Gastrocnemius medialis (tissue), 4 donors: ENCODE results near the gene ATP6AP1. TPM values are rescaled to one million over a fixed set of nuclear protein-coding genes. Genes with fewer than 3 reads are reported as not detected.

Experiments
- ATAC-seq, 2 donors: fragments of 150-250 bp; one replicate each; pipeline ENCODE4 v1.9.1; 2016
- DNase-seq, 2 donors: peaks; one replicate each; pipeline ENCODE4 v3.0.0-alpha.2; 2019
- H3K27ac ChIP-seq, 4 donors: fragments of 200-600 bp; sonication (generic); 1 replicate in 1 of 4; 2 replicates in 3 of 4; pipeline ENCODE4 v1.5.1; 2016 to 2018; ENCODE audit warnings: mild to moderate bottlenecking in 2 of 4, moderate library complexity in 1 of 4
- H3K27me3 ChIP-seq, 3 donors: fragments of 200-600 bp; sonication (generic) in 2 of 3; 1 replicate in 1 of 3; 2 replicates in 2 of 3; pipeline versions ENCODE4 v1.5.1 to v1.6.0; 2016 to 2019; ENCODE audit warnings: mild to moderate bottlenecking in 1 of 3, moderate library complexity in 1 of 3
- H3K36me3 ChIP-seq, 2 donors: fragments of 200-600 bp; sonication (generic) in 1 of 2; one replicate each; pipeline ENCODE4 v1.5.1; 2017 to 2018
- H3K4me1 ChIP-seq, 2 donors: fragments of 200-600 bp; sonication (generic) in 1 of 2; one replicate each; pipeline ENCODE4 v1.5.1; 2016 to 2017; ENCODE audit warnings: mild to moderate bottlenecking in 2 of 2
- H3K4me3 ChIP-seq, 4 donors: fragments of 200-600 bp; sonication (generic) in 3 of 4; 1 replicate in 1 of 4; 2 replicates in 3 of 4; pipeline ENCODE4 v1.5.1; 2016 to 2019; ENCODE audit warnings: mild to moderate bottlenecking in 2 of 4
- H3K9me3 ChIP-seq, 3 donors: fragments of 200-600 bp; sonication (generic) in 2 of 3; 1 replicate in 1 of 3; 2 replicates in 2 of 3; pipeline ENCODE4 v1.5.1; 2016 to 2019
- CTCF ChIP-seq, 5 experiments: fragments of 450-650 bp in 3 of 5; fragments of 200-600 bp in 2 of 5; sonication (generic) in 2 of 5; IDR thresholded peaks in 4 of 5; conservative IDR thresholded peaks in 1 of 5; 1 replicate in 4 of 5; 2 replicates in 1 of 5; pipeline ENCODE4 v1.5.1; 2016 to 2019; ENCODE audit warnings: antibody characterized with exemption in 5 of 5, mild to moderate bottlenecking in 3 of 5, moderate library complexity in 3 of 5
- POLR2A ChIP-seq, 2 donors: fragments of 450-650 bp; IDR thresholded peaks; one replicate each; pipeline ENCODE4 v1.6.1; 2017; ENCODE audit warnings: antibody characterized with exemption in 2 of 2, mild to moderate bottlenecking in 2 of 2, moderate library complexity in 2 of 2
- in situ Hi-C, 4 donors: fragments of 200-750 bp; cut with MboI; loops; one replicate each; pipeline versions ENCODE4 v1.15.0 to v1.8.0; 2017; ENCODE audit warnings: low sequenced_read_pairs in 4 of 4
- intact Hi-C: fragments of 100-400 bp; cut with DNase I; formaldehyde crosslinking; loops from one replicate; pipeline ENCODE4 v1.15.1; 2023; ENCODE audit warnings: low total_unique reads
- total RNA-seq, 4 donors: library from RNA; depleted of rRNA; stranded (reverse); fragments of >200 nt; gene quantifications; one replicate each; pipeline versions ENCODE4 v1.1.0 to v1.2.3, GENCODE V29; 2016

Gene ATP6AP1
- total RNA-seq, 4 donors from 2014 or later = 16.7 to 37.8 (median 26.2) TPM

GRCh38 chrX:154478728-154479622 is 50.5 kb downstream of the ATP6AP1 start, which contains the start of gene LAGE3:
Gene LAGE3, minus strand, starts transcription at chrX:154479281. Its CDS starts 366 bp downstream, at chrX:154478915.
- Histone ChIP-seq H3K36me3 (no peaks in the 10 kb centered on the region), H3K27ac (peak within 1 kb of the TSS; percentile 88 to 94 (median 92)), H3K9me3 (no peaks in the 10 kb centered on the region), H3K4me3 (peak within 1 kb of the TSS; percentile 58 to 70 (median 62)), H3K27me3 (no peaks in the 10 kb centered on the region), H3K4me1 (peaks cover 3 to 8% of the 10 kb centered on the region in 2 donors)
- in situ Hi-C loops = no loop called here
- ATAC-seq (peak; percentile 89 to 93), DNase-seq (peak; percentile 82 to 91)
- TF ChIP-seq POLR2A (IDR thresholded peaks at IDR 0.05) = peak; percentile 66 to 67
- TF ChIP-seq CTCF (IDR thresholded peaks at IDR 0.05 in 4 of 5, conservative IDR thresholded peaks at IDR 0.05 in 1 of 5) = no peak
- intact Hi-C loops = loop anchor here (1.0 to 2.0 kb wide), 2 partner anchors 35 to 38 kb away; partner anchors contain the start of genes FAM3A and FAM50A

GRCh38 chrX:154481195-154481594 is 52.7 kb downstream of the ATP6AP1 start:
- H3K27me3 ChIP-seq = no peaks in the 10 kb centered on the region
- no peaks in the 10 kb centered on the region for H3K9me3 ChIP-seq
- DNase-seq (no peak), ATAC-seq (no peak)
- intact Hi-C loops = no loop called here
- no peak for TF ChIP-seq CTCF (IDR thresholded peaks at IDR 0.05 in 4 of 5, conservative IDR thresholded peaks at IDR 0.05 in 1 of 5)
- no peak for TF ChIP-seq POLR2A (IDR thresholded peaks at IDR 0.05)
- H3K36me3 ChIP-seq = no peaks in the 10 kb centered on the region
- H3K4me1 ChIP-seq = peaks cover 17 to 27% of the 10 kb centered on the region in 2 donors
- in situ Hi-C loops = no loop called here
- peak overlapping the region in 1 of 4 donors; percentile 57 for H3K27ac ChIP-seq
- no peak overlapping the region for H3K4me3 ChIP-seq

- in situ Hi-C loops (no loop called here), intact Hi-C loops (no loop called here)
- ATAC-seq (no peak), DNase-seq (no peak)
- peak overlapping the region in 3 of 4 donors; percentile 50 to 91 (median 57) for H3K27ac ChIP-seq
- H3K27me3 ChIP-seq = no peaks in the 10 kb centered on the region
- no peak overlapping the region for H3K4me3 ChIP-seq
- peaks cover 17 to 31% of the 10 kb centered on the region in 2 donors for H3K4me1 ChIP-seq
- TF ChIP-seq POLR2A (IDR thresholded peaks at IDR 0.05) = no peak
- no peak for TF ChIP-seq CTCF (IDR thresholded peaks at IDR 0.05 in 4 of 5, conservative IDR thresholded peaks at IDR 0.05 in 1 of 5)
- no peaks in the 10 kb centered on the region for H3K9me3 ChIP-seq
- H3K36me3 ChIP-seq = no peaks in the 10 kb centered on the region
Observed at GRCh38 chrX:154481911-154482601, 53.6 kb downstream of the ATP6AP1 start.

GRCh38 chrX:154482786-154483185 is 54.3 kb downstream of the ATP6AP1 start:
- Histone ChIP-seq H3K36me3 (no peaks in the 10 kb centered on the region), H3K27me3 (no peaks in the 10 kb centered on the region), H3K4me1 (peaks cover 17 to 32% of the 10 kb centered on the region in 2 donors), H3K27ac (peak overlapping the region in 3 of 4 donors; percentile 50 to 91 (median 57)), H3K9me3 (no peaks in the 10 kb centered on the region), H3K4me3 (no peak overlapping the region)
- DNase-seq (no peak), ATAC-seq (no peak)
- intact Hi-C loops (no loop called here), in situ Hi-C loops (no loop called here)
- TF ChIP-seq CTCF (IDR thresholded peaks at IDR 0.05 in 4 of 5, conservative IDR thresholded peaks at IDR 0.05 in 1 of 5) (no peak), POLR2A (IDR thresholded peaks at IDR 0.05) (no peak)
